Vagina (tissue), 2 donors: ENCODE results near the gene NFYC.

ENCODE experiments used
- POLR2A ChIP-seq, 2 donors: fragments of 450-650 bp; IDR thresholded peaks; one replicate each; pipeline ENCODE4 v1.6.1; 2017; ENCODE audit warnings: antibody characterized with exemption in 2 of 2, mild to moderate bottlenecking in 2 of 2, moderate library complexity in 2 of 2
- POLR2AphosphoS5 ChIP-seq, 2 donors: sonication (generic); formaldehyde crosslinking; IDR thresholded peaks; one replicate each; pipeline ENCODE4 v1.9.0; 2017; ENCODE audit warnings: antibody characterized with exemption in 2 of 2, mild to moderate bottlenecking in 2 of 2, low read depth in 1 of 2; ENCODE audit not compliant: insufficient read depth in 1 of 2
- TF ChIP-seq, protein P1 (sequence below), 3 experiments: fragments of 450-650 bp in 2 of 3; fragments of 200-600 bp in 1 of 3; sonication (generic) in 1 of 3; IDR thresholded peaks; one replicate each; pipeline ENCODE4 v1.5.1; 2017 to 2019; ENCODE audit warnings: antibody characterized with exemption in 3 of 3, mild to moderate bottlenecking in 2 of 3, moderate library complexity in 2 of 3

- TF ChIP-seq, protein P1, sequence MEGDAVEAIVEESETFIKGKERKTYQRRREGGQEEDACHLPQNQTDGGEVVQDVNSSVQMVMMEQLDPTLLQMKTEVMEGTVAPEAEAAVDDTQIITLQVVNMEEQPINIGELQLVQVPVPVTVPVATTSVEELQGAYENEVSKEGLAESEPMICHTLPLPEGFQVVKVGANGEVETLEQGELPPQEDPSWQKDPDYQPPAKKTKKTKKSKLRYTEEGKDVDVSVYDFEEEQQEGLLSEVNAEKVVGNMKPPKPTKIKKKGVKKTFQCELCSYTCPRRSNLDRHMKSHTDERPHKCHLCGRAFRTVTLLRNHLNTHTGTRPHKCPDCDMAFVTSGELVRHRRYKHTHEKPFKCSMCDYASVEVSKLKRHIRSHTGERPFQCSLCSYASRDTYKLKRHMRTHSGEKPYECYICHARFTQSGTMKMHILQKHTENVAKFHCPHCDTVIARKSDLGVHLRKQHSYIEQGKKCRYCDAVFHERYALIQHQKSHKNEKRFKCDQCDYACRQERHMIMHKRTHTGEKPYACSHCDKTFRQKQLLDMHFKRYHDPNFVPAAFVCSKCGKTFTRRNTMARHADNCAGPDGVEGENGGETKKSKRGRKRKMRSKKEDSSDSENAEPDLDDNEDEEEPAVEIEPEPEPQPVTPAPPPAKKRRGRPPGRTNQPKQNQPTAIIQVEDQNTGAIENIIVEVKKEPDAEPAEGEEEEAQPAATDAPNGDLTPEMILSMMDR (IDR thresholded peaks at IDR 0.05), result no peak
- TF ChIP-seq POLR2A (IDR thresholded peaks at IDR 0.05), result no peak
- TF ChIP-seq POLR2AphosphoS5 (IDR thresholded peaks at IDR 0.05; ENCODE audit: insufficient read depth in 1 of 2, low read depth in 1 of 2), result no peak
Observed at GRCh38 chr1:40792036-40792435, 100.5 kb downstream of the NFYC start.
